CD4-positive, alpha-beta T cell treated with Interferon gamma for 1 hour (primary cell): ENCODE measurements around the gene CCDC63.

Source experiments
- DNase-seq: peaks from one replicate; pipeline ENCODE4 v3.0.0-alpha.2; 2020

The CCDC63 gene

GRCh38 chr12:110888256-110888991 lies 41.6 kb downstream of the CCDC63 start:
- DNase-seq, result no peak

- no peak for DNase-seq
Measured at GRCh38 chr12:110889361-110889760, 42.6 kb downstream of the CCDC63 start.

GRCh38 chr12:110893956-110894355 lies 47.2 kb downstream of the CCDC63 start:
- no peak for DNase-seq

- no peak for DNase-seq
Measured at GRCh38 chr12:110896559-110896958, 49.8 kb downstream of the CCDC63 start.

- DNase-seq, result no peak
Measured at GRCh38 chr12:110901401-110901800, 54.6 kb downstream of the CCDC63 start.

GRCh38 chr12:110903511-110903910 lies 56.7 kb downstream of the CCDC63 start:
- no peak for DNase-seq

- DNase-seq, result no peak
Measured at GRCh38 chr12:110906083-110906482, 59.3 kb downstream of the CCDC63 start.

- DNase-seq, result no peak
Measured at GRCh38 chr12:110906516-110906915, 59.7 kb downstream of the CCDC63 start.

GRCh38 chr12:110906985-110907384 lies 60.2 kb downstream of the CCDC63 start:
- DNase-seq, result no peak

GRCh38 chr12:110907583-110907982 lies 60.8 kb downstream of the CCDC63 start:
- DNase-seq, result no peak

GRCh38 chr12:110908377-110909152 lies 61.8 kb downstream of the CCDC63 start:
- DNase-seq, result no peak

- DNase-seq, result no peak
Measured at GRCh38 chr12:110912263-110912662, 65.5 kb downstream of the CCDC63 start.

- DNase-seq, result peak; percentile 6
Measured at GRCh38 chr12:110913119-110914056, 66.6 kb downstream of the CCDC63 start.

GRCh38 chr12:110916295-110916875 lies 69.6 kb downstream of the CCDC63 start:
- DNase-seq, result no peak

- DNase-seq, result no peak
Measured at GRCh38 chr12:110917467-110917866, 70.7 kb downstream of the CCDC63 start.

GRCh38 chr12:110917961-110918360 lies 71.2 kb downstream of the CCDC63 start:
- no peak for DNase-seq

- DNase-seq, result no peak
Measured at GRCh38 chr12:110919720-110920119, 72.9 kb downstream of the CCDC63 start.

GRCh38 chr12:110920324-110920910 lies 73.6 kb downstream of the CCDC63 start, which contains the start of gene MYL2:
Gene MYL2 (minus strand): TSS chr12:110920579. CDS start chr12:110920529, 50 bp downstream.
- no peak for DNase-seq

- DNase-seq, result no peak
Measured at GRCh38 chr12:110921262-110921661, 74.5 kb downstream of the CCDC63 start.

- no peak for DNase-seq
Measured at GRCh38 chr12:110922652-110923051, 75.9 kb downstream of the CCDC63 start.

GRCh38 chr12:110923192-110923591 lies 76.4 kb downstream of the CCDC63 start:
- no peak for DNase-seq

- no peak for DNase-seq
Measured at GRCh38 chr12:110923692-110924334, 77.0 kb downstream of the CCDC63 start.
